ENCODE data around the gene DYNLT2B.

DNA sequence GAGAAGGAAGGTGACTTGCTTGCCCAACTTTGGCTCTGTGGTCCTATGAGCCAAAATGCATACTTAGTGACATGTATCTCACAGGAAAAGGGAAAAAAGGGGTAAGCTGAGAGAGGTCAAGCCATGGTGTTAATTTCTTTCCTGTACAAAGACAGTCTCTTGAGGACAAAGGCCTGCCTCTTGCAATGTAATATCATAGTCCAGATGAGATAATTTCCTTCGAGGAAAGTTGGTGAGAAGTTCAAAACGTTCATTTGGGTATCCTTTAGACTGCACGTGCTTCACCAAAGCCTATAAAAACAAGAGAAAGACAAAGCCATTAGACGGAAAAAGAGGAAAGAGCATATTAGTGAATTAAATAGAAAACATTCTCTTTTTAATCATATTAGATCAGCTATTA, 38.5 kb upstream of the DYNLT2B start:
- TF ChIP-seq, protein P1, sequence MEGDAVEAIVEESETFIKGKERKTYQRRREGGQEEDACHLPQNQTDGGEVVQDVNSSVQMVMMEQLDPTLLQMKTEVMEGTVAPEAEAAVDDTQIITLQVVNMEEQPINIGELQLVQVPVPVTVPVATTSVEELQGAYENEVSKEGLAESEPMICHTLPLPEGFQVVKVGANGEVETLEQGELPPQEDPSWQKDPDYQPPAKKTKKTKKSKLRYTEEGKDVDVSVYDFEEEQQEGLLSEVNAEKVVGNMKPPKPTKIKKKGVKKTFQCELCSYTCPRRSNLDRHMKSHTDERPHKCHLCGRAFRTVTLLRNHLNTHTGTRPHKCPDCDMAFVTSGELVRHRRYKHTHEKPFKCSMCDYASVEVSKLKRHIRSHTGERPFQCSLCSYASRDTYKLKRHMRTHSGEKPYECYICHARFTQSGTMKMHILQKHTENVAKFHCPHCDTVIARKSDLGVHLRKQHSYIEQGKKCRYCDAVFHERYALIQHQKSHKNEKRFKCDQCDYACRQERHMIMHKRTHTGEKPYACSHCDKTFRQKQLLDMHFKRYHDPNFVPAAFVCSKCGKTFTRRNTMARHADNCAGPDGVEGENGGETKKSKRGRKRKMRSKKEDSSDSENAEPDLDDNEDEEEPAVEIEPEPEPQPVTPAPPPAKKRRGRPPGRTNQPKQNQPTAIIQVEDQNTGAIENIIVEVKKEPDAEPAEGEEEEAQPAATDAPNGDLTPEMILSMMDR (conservative IDR thresholded peaks at IDR 0.05) = no peak
- TF ChIP-seq ZFX (IDR thresholded peaks at IDR 0.05) = no peak

Data from C4-2B (cell line).